Vagina (tissue), 2 donors: ENCODE data around the gene ERFE. TPM values are rescaled to one million over a fixed set of nuclear protein-coding genes. Genes with fewer than 3 reads are reported as not detected.

Experiments used
- DNase-seq, 2 donors: peaks; one replicate each; pipeline ENCODE4 v3.0.0-alpha.2; 2017; ENCODE audit errors: extremely low spot score in 2 of 2
- H3K27ac ChIP-seq: fragments of 200-600 bp; sonication (generic); one replicate; pipeline ENCODE4 v1.5.1; 2019
- H3K27me3 ChIP-seq: fragments of 200-600 bp; sonication (generic); one replicate; pipeline ENCODE4 v1.5.1; 2019
- H3K36me3 ChIP-seq, 2 donors: fragments of 200-600 bp; sonication (generic); one replicate each; pipeline ENCODE4 v1.5.1; 2017 to 2019
- H3K4me1 ChIP-seq: fragments of 200-600 bp; sonication (generic); one replicate; pipeline ENCODE4 v1.5.1; 2019
- H3K4me3 ChIP-seq, 2 donors: fragments of 200-600 bp; sonication (generic); 1 replicate in 1 of 2; 2 replicates in 1 of 2; pipeline ENCODE4 v1.5.1; 2016 to 2019
- H3K9me3 ChIP-seq: fragments of 200-600 bp; sonication (generic); one replicate; pipeline ENCODE4 v1.5.1; 2019
- POLR2A ChIP-seq, 2 donors: fragments of 450-650 bp; IDR thresholded peaks; one replicate each; pipeline ENCODE4 v1.6.1; 2017; ENCODE audit warnings: antibody characterized with exemption in 2 of 2, mild to moderate bottlenecking in 2 of 2, moderate library complexity in 2 of 2
- POLR2AphosphoS5 ChIP-seq, 2 donors: sonication (generic); formaldehyde crosslinking; IDR thresholded peaks; one replicate each; pipeline ENCODE4 v1.9.0; 2017; ENCODE audit warnings: antibody characterized with exemption in 2 of 2, mild to moderate bottlenecking in 2 of 2, low read depth in 1 of 2; ENCODE audit not compliant: insufficient read depth in 1 of 2
- intact Hi-C: fragments of 100-400 bp; cut with DNase I; formaldehyde crosslinking; loops from one replicate; pipeline ENCODE4 v1.15.1; 2023
- total RNA-seq: library from RNA; depleted of rRNA; stranded (reverse); fragments of >200 nt; gene quantifications from one replicate; pipeline ENCODE4 v1.2.3, GENCODE V29; 2016
- TF ChIP-seq, protein P1 (sequence below), 3 experiments: fragments of 450-650 bp in 2 of 3; fragments of 200-600 bp in 1 of 3; sonication (generic) in 1 of 3; IDR thresholded peaks; one replicate each; pipeline ENCODE4 v1.5.1; 2017 to 2019; ENCODE audit warnings: antibody characterized with exemption in 3 of 3, mild to moderate bottlenecking in 2 of 3, moderate library complexity in 2 of 3

Gene ERFE
- total RNA-seq, 1 donor from 2014 or later = not detected

DNA sequence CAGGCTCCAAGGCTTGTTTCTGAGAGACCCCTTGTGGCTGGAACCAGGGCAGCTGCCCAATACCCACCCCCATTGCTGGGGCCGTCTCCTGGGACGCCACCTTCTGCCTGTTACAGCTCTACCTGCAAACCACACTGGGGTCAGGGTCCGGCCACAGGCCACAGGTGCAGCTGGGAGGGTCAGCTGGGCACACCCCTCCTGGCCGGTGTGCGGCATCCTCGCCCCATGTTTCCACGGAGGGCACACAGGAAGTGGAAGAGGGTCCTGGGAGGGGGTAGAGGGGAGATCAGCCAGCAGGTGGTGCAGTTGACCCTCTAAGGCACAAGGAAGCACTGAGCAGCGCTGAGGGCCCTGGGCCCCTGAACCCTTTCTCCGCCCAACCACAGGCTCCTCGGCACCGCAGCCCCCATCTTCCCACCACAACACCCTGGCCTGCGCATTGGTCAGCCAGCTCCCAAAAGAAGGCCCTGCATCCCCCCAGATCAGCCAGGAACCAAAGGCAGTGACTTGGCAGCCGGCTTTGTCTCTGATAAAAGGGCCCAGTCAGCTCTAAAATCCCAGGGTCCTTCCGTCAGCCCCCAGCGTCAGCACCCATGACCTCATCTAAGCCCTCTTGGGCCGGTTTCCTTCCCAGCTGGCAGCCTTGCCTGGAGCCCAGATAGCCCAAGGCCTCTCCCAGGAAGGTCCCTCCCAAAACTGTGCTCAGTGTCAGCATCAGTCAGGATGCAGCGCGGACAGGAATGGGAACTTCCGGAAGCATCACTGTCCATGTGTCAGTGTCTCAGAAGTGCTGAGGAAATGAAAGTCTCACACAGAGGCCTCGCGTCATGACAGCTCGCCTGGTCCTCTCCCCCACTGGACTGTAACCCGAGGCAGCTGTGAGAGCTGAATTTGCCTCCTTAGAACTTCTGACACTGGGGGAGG, 1.7 kb downstream of the ERFE start:
- DNase-seq = no peak
- intact Hi-C loops = no loop called here
- TF ChIP-seq POLR2AphosphoS5 (IDR thresholded peaks at IDR 0.05; ENCODE audit: insufficient read depth in 1 of 2, low read depth in 1 of 2) (no peak), POLR2A (IDR thresholded peaks at IDR 0.05) (no peak)
- TF ChIP-seq, protein P1, sequence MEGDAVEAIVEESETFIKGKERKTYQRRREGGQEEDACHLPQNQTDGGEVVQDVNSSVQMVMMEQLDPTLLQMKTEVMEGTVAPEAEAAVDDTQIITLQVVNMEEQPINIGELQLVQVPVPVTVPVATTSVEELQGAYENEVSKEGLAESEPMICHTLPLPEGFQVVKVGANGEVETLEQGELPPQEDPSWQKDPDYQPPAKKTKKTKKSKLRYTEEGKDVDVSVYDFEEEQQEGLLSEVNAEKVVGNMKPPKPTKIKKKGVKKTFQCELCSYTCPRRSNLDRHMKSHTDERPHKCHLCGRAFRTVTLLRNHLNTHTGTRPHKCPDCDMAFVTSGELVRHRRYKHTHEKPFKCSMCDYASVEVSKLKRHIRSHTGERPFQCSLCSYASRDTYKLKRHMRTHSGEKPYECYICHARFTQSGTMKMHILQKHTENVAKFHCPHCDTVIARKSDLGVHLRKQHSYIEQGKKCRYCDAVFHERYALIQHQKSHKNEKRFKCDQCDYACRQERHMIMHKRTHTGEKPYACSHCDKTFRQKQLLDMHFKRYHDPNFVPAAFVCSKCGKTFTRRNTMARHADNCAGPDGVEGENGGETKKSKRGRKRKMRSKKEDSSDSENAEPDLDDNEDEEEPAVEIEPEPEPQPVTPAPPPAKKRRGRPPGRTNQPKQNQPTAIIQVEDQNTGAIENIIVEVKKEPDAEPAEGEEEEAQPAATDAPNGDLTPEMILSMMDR (IDR thresholded peaks at IDR 0.05) = no peak
- Histone ChIP-seq H3K36me3 (no peaks in the 10 kb centered on the region), H3K4me3 (no peak overlapping the region), H3K27ac (no peak overlapping the region), H3K9me3 (no peaks in the 10 kb centered on the region), H3K4me1 (peaks cover 13% of the 10 kb centered on the region), H3K27me3 (no peaks in the 10 kb centered on the region)

DNA sequence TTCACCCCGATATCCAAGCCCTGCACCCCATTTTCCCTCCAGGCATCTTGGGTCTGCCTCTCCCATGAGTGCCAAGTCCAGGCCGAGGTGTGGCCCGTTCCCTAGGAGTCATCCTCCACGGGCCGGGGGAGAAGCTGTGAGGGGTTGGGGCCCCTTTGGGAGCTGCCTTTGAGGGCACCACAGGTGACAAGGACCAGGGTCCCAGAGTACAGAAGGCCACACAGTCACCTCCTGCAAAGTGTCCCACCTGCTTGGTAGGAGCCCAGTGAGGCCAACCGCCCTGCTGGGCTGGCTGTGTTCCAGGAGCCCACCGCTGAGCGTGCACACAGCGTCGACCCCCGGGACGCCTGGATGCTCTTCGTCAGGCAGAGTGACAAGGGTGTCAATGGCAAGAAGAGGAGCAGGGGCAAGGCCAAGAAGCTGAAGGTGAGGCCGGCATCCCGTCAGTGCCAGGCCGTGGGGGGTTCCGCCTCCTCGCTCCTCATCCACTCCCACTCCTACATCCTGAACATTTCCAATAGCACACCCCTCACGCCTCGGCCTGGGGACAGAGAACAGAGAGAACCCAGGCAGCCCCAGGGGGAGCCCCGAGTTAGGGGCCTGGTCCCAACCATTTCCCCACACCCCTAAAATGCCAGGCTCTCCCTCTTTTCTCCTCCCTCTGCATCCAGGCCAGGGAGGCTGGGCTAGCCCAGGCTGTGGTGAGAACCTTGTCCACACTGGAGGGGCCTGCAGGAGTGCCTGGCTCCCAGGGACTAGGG, 2.7 kb downstream of the ERFE start:
- no peak for DNase-seq
- TF ChIP-seq, protein P1 (IDR thresholded peaks at IDR 0.05) = no peak
- TF ChIP-seq POLR2AphosphoS5 (IDR thresholded peaks at IDR 0.05; ENCODE audit: insufficient read depth in 1 of 2, low read depth in 1 of 2) (no peak), POLR2A (IDR thresholded peaks at IDR 0.05) (no peak)
- Histone ChIP-seq H3K4me3 (no peak overlapping the region), H3K9me3 (no peaks in the 10 kb centered on the region), H3K4me1 (peaks cover 13% of the 10 kb centered on the region), H3K27ac (no peak overlapping the region), H3K27me3 (no peaks in the 10 kb centered on the region), H3K36me3 (no peaks in the 10 kb centered on the region)
- intact Hi-C loops = no loop called here

DNA sequence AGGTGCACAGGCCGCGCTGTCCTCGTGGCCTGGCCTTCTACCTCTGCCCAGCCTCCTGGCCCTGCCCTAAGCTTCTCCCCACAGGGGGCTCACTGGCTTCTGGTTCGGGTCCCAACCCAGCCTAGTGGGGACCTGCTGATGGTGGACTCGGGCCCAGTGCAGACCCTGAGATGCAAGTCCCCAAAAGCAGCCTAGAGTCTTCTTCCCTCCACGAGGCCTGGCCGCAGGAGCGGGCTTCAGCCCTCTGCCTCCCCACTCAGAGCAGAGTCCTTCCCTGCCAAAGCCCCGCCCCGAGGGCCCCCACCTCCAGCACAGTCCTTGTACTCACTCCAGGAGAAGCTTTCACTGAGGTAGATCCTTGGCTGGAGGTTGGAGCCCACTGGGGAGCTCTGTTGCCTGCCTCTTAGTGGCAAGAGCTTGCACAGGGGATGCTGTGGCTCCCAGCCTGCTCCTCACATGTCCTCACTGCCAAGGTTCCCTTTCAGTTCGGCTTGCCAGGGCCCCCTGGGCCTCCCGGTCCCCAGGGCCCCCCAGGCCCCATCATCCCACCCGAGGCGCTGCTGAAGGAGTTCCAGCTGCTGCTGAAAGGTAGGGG, 3.6 kb downstream of the ERFE start:
- H3K4me1 ChIP-seq = peaks cover 13% of the 10 kb centered on the region
- no peaks in the 10 kb centered on the region for H3K9me3 ChIP-seq
- no peak for DNase-seq
- H3K36me3 ChIP-seq = no peaks in the 10 kb centered on the region
- no peak overlapping the region for H3K4me3 ChIP-seq
- no peaks in the 10 kb centered on the region for H3K27me3 ChIP-seq
- TF ChIP-seq, protein P1 (IDR thresholded peaks at IDR 0.05) = no peak
- TF ChIP-seq POLR2AphosphoS5 (IDR thresholded peaks at IDR 0.05; ENCODE audit: insufficient read depth in 1 of 2, low read depth in 1 of 2) (no peak), POLR2A (IDR thresholded peaks at IDR 0.05) (no peak)
- H3K27ac ChIP-seq = no peak overlapping the region
- intact Hi-C loops = no loop called here

DNA sequence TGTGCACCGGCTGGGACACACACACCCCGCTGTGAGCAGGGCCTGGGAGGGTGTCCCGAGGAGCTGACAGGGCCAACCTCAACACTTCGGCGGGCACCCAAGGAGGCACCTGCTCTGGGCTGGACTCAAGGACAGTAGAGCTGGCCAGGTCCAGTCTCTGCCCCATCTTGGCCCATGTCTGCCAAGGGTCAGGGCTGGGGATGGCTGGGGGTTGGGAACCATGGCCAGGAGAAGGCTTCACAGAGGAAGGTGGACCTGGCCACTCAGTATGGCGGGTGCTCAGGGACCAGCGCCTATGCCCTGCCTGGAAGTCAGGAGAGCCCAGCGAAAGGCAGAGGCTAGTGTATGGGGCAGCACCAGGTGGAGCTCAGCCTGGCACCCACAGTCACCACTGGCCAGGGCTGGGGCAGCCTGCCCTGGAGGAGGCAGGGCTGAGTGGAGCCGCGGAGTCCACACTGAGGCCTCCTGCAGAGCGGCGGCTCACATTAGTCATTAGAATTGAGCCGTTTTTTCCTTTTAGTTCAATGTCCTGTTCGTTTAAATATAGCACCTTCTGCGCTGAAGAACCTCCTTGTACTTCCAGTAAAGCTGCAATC, 4.2 kb downstream of the ERFE start:
- no peak overlapping the region for H3K27ac ChIP-seq
- intact Hi-C loops = no loop called here
- no peaks in the 10 kb centered on the region for H3K27me3 ChIP-seq
- H3K9me3 ChIP-seq = no peaks in the 10 kb centered on the region
- peaks cover 13% of the 10 kb centered on the region for H3K4me1 ChIP-seq
- no peak for TF ChIP-seq POLR2AphosphoS5 (IDR thresholded peaks at IDR 0.05; ENCODE audit: insufficient read depth in 1 of 2, low read depth in 1 of 2)
- TF ChIP-seq, protein P1 (IDR thresholded peaks at IDR 0.05) = no peak
- no peak for TF ChIP-seq POLR2A (IDR thresholded peaks at IDR 0.05)
- DNase-seq = no peak
- H3K4me3 ChIP-seq = no peak overlapping the region
- H3K36me3 ChIP-seq = no peaks in the 10 kb centered on the region
